Colon (tissue), 2 donors: ENCODE data around the gene PLA2G4C.
"Not testable (repeated sequence)": the region's sequence is repeated elsewhere in the genome, so short reads cannot be mapped to it uniquely, and the experiment has no call there.

ENCODE experiments used
- FAIRE-seq: peaks from 2 replicates; lab custom pipeline; 2012; peaks lifted over from hg19 to GRCh38; lab: Jason Lieb, UNC
- donor health status: control.
- donor health status: control.

The PLA2G4C gene

GRCh38 chr19:48111280-48111679 is 663 bp upstream of the PLA2G4C start:
- FAIRE-seq: no peak

- no peak for FAIRE-seq
Measured at GRCh38 chr19:48108997-48109782, 1.4 kb downstream of the PLA2G4C start.

DNA sequence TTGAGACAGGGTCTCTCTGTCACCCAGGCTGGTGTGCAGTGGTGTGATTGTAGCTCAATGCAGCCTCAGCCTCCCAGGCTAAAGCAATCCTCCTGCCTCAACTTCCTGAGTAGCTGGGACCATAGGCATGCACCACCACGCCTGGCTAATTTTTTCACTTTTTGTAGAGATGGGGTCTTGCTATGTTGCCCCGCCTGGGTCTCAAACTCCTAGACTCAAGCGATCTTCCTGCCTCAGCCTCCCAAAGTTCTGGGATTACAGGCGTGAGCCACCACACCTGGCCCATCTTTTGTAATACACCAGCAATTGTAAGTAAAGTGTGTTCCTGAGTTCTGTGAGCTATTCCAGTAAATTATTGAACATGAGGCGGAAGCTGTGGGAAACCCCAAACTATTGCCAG is 6.7 kb downstream of the PLA2G4C start:
- no peak for FAIRE-seq

DNA sequence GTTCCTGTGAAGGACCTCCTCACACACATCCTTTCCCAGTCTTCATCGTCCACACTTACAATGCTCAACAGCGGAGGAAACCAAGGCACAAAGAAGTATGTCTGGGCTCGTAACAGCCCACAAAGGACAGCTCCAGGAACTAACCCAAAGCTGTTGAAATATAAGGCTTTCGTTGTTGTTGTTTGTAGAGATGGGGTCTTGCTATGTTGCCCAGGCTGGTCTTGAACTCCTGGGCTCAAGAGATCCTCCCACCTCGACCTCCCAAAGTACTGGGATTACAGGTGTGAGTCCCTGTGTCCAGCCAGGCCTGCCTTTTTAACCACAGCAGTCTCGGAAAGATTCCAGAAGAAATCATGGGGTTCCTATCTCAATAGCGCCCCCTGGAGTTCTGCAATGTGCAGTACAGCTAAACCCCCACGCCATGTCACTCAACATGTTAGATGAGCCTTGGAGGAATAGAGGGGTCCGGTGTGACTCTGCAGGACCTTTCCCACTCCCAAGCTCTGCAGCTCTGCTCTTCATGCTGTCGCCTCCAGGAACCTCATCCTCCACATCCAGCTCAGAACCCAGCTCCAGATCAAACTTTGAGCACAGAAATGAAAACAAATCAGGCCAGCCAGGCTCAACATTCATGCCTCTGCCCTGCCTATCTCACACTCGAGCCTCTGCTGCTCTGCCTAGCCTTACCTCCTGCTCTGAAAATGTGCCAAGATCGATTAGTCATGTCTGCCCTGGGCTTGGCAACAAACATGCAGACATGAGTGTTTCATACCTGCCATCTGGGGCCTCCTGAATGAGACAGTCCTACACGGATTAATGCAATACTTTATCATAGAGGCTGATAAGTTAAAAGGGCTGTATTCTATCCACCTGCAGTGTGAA is 7.5 kb downstream of the PLA2G4C start:
- FAIRE-seq: no peak

GRCh38 chr19:48095612-48096175 is 14.9 kb downstream of the PLA2G4C start:
- FAIRE-seq: no peak

DNA sequence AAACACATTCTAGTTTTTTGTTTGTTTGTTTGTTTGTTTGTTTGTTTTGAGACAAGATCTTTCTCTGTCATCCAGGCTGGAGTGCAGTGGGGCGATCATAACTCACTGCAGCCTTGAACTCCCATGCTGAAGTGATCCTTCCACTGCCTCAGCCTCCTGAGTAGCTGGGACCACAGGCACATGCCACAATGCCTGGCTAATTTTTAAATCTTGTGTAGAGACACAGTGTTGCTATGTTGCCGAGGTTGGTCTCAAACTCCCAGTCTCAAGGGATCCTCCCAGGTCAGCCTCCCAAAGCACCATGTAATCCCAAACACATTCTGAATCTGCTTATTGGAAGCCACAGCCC is 15.8 kb downstream of the PLA2G4C start:
- no peak for FAIRE-seq

GRCh38 chr19:48094129-48094854 is 16.3 kb downstream of the PLA2G4C start:
- no peak for FAIRE-seq

- FAIRE-seq: not testable (repeated sequence)
Measured at GRCh38 chr19:48091111-48091718, 19.4 kb downstream of the PLA2G4C start.

DNA sequence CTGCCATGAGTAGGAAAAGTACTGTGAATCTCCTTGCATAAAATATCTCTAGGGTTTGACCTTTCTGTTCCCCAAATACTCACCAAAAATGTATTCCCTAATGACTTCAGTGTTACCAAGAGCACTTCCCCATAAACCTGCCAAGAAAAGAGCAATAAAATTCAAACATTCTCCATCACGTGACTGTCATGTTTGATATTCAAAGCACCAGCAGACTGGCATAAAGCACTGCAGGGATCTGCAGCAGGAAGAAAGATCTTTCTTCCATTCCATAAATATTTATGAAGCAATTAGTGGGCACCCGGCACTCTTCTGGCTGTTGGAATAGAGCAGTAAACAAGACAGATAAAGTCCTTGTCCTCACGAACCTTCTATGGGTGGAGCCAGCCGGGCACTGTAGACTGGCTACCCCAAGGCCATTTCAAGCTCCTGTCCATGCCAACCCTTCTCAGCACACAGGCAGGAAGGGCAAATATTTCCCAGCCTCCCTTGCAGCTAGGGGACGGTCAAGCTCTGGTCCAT is 20.3 kb downstream of the PLA2G4C start:
- no peak for FAIRE-seq

DNA sequence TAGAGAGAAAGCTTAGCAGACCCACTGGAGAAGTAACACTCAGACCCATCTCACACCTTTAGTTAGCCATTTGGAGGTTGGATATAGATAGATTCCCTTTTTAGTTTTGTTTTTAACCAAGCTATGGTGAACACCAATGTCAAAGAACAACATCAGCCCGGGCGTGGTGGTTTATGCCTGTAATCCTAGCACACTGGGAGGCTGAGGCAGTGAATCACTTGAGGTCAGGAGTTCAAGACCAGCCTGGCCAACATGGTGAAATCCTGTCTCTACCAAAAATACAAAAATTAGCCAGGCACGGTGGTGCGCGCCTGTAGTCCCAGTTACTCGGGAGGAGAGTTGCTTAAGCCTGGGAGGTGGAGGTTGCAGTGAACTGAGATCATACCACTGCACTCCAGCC is 21.6 kb downstream of the PLA2G4C start:
- FAIRE-seq: not testable (repeated sequence)

- no peak for FAIRE-seq
Measured at GRCh38 chr19:48085904-48086864, 24.4 kb downstream of the PLA2G4C start.

DNA sequence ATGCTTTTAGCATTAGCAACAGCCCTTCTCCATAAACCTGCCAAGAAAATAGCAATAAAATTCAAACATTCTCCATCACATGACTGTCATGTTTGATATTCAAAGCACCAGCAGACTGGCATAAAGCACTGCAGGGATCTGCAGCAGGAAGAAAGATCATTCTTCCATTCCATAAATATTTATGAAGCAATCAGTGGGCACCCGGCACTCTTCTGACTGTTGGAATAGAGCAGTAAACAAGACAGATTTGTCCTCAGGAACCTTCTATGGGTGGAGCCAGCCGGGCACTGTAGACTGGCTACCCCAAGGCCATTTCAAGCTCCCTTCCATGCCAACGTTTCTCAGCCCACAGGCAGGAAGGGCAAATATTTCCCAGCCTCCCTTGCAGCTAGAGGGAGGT is 25.5 kb downstream of the PLA2G4C start:
- FAIRE-seq: no peak

DNA sequence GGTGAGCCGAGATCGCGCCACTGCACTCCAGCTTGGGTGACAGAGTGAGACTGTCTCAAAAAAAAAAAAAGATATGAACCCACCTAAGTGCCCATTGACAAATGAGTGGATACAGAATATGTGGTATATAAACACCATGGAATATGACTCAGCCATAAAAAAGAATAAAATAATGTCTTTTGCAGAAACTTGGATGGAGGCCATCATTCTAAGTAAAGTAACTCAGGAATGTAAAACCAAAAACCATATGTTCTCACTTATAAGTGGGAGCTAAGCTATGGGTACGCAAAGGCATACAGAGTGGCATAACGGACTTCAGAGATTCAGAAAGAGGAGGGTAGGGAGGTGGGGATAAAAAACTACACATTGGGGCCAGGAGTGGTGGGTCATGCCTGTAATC is 29.5 kb downstream of the PLA2G4C start:
- no peak for FAIRE-seq

DNA sequence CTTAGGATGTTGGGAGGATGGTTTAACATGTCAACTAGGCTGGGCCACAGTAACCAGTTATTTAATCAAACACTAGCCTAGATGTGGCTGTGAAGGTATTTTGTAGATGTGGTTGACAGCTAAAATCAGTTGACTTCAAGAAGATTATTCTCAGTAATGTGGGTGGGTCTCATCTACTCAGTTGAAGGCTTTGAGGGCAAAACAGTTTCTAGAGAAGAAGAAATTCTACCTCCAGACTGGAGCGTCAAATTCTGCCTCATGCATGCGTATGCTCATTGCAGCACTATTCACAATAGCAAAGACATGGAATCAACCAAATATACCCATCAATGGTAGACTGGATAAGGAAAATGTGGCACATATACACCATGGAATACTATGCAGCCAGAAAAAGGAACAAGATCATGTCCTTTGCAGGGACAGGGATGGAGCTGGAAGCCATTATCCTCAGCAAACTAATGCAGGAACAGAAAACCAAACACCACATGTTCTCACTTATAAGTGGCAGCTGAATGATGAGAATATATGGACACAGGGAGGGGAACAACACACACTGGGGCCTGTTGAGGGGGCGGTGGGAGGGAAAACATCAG is 40.3 kb downstream of the PLA2G4C start:
- FAIRE-seq: not testable (repeated sequence)

GRCh38 chr19:48069435-48069834 is 41.2 kb downstream of the PLA2G4C start:
- FAIRE-seq: no peak

- no peak for FAIRE-seq
Measured at GRCh38 chr19:48064509-48064908, 46.1 kb downstream of the PLA2G4C start.

DNA sequence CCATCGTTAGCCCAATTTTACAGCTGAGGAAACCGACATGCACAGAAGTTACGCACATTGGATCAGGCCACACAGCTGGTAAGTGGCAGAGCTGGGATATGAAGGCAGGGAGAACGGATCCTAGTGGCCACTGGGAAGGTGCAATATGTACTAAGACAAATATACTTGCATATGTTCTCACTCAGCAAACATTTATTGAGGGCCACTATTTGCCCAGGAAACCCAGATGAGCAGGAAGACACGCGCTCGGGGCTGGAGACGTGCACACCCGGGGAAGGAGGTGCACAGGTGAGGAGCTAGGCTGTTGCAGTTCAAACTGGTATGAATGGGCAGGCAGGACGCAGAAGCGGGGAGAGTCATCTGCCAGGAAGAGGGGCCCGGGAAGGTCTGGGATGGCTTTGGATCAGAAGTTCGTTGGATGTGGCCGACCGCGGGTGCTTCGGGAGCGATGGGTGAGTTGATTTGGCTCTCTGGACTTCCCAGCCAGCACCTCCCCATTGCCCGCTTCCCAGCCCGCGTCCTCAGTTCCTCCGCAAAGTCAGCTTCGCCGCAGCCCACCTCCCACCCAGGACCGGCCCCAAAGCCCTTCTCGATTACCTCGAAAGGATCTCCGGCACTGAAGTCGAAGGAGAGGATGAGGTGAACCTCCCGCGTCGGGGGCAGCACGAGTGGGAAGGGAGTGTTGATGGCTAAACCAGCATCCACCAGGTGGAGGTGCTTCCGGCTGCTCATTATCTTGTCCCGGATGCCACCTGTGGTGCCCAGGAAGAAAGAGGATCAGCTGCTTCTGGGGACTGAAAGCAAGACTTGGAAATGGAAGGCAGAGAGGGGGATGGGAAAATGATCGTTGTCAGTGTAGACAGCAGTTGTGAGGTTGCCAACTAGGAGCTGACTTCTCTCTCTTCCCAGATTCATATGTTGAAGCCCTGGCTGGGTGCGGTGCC is 48.9 kb downstream of the PLA2G4C start:
- FAIRE-seq: no peak

DNA sequence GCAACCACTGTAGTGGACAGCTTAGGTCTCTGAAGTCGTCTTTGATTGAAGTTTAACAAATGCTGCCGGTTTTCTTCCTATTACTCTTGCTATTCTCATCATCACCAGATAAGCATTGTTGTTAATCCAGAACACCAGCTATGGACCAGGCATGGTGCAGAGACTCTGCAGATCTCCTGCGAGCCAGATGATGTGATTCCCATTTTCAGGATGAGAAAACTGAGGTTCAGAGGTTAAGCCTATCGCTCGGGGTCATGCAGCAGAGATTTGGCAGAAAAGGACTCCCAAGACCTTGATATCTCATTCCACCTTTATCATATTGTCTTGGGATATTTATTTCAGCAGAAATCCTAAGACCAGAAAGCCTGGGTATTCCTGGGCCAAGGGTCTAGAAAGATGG is 50.2 kb downstream of the PLA2G4C start:
- FAIRE-seq: no peak

DNA sequence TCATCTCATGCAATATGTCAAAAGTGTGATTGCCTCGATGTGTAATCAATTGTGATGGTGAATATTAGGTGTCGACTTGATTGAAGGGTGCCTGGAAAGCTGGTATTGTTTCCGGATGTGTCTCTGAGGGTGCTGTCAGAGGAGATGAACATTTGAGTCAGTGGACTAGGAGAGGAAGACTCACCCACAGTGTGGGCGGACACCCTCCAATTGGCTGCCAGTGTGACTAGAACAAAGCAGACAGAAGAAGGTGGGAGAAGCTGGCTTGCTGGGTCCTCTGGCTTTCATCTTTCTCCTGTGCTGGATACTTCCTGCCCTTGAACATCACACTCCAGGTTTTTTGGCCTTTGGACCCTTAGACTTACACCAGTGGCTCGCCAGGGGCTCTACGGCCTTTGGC is 51.3 kb downstream of the PLA2G4C start:
- FAIRE-seq: no peak
